Measurements from ENCODE around the gene RPS3.
"Not testable (repeated sequence)": the region's sequence is repeated elsewhere in the genome, so short reads cannot be mapped to it uniquely, and the experiment has no call there.

GRCh38 chr11:75366826-75367225, 32.5 kb upstream of the RPS3 start:
- TF ChIP-seq CTCF (IDR thresholded peaks at IDR 0.05); JUND (IDR thresholded peaks at IDR 0.05); RXRA (IDR thresholded peaks at IDR 0.05; ENCODE audit: borderline replicate concordance, low read depth); RAD21 (IDR thresholded peaks at IDR 0.05; ENCODE audit: low read length); REST (IDR thresholded peaks at IDR 0.05; ENCODE audit: low read depth, low read length); SMC3 (IDR thresholded peaks at IDR 0.05; ENCODE audit: low read depth, low read length); RFX5 (IDR thresholded peaks at IDR 0.05; ENCODE audit: low read length); IRF3 (IDR thresholded peaks at IDR 0.05; ENCODE audit: low read depth, low read length); EZH2phosphoT487 (IDR thresholded peaks at IDR 0.05; ENCODE audit: borderline replicate concordance, low read depth); MEF2A (IDR thresholded peaks at IDR 0.05; ENCODE audit: borderline replicate concordance, low read depth): not testable (repeated sequence)
